Endodermal cell (in vitro differentiated cells): Measurements from ENCODE around the gene DDX19B. TPM values are rescaled to one million over a fixed set of nuclear protein-coding genes. Genes with fewer than 3 reads are reported as not detected.
A peak's percentile ranks its signal among the peaks of the same experiment; 100 is the strongest.
"Not testable (repeated sequence)": the region's sequence is repeated elsewhere in the genome, so short reads cannot be mapped to it uniquely, and the experiment has no call there.

ENCODE experiments used
- DNase-seq: peaks from one replicate; pipeline ENCODE4 v3.0.0-alpha.2; 2017
- H3K27ac ChIP-seq: 2 replicates; pipeline ENCODE4 v1.5.1; 2013; ENCODE audit warnings: mild to moderate bottlenecking, low read depth, low read length, moderate library complexity
- H3K27me3 ChIP-seq: 2 replicates; pipeline ENCODE4 v1.6.1; 2013; ENCODE audit warnings: mild to moderate bottlenecking, low read length, moderate library complexity; ENCODE audit not compliant: insufficient read depth, control insufficient read depth, poor library complexity, severe bottlenecking
- H3K36me3 ChIP-seq: 2 replicates; pipeline ENCODE4 v1.7.0; 2013; ENCODE audit warnings: mild to moderate bottlenecking, low read length, moderate library complexity; ENCODE audit not compliant: control insufficient read depth, insufficient read depth
- H3K4me1 ChIP-seq: one replicate; pipeline ENCODE4 v1.7.0; 2013; ENCODE audit warnings: low read length; ENCODE audit not compliant: control insufficient read depth, insufficient read depth
- H3K4me3 ChIP-seq: 2 replicates; pipeline ENCODE4 v1.5.1; 2013; ENCODE audit warnings: mild to moderate bottlenecking, low read length, moderate library complexity
- H3K9ac ChIP-seq: 2 replicates; pipeline ENCODE4 v1.6.1; 2013; ENCODE audit warnings: mild to moderate bottlenecking, low read length, moderate library complexity; ENCODE audit not compliant: poor library complexity, severe bottlenecking; ENCODE audit errors: extremely low read depth
- H3K9me3 ChIP-seq: 2 replicates; pipeline ENCODE4 v1.6.1; 2013; ENCODE audit warnings: mild to moderate bottlenecking, low read length, moderate library complexity; ENCODE audit not compliant: control insufficient read depth
- H3K27ac Mint-ChIP-seq: 2 replicates; pipeline ENCODE4 v1.8.0; 2020; ENCODE audit warnings: mixed read lengths
- H3K27me3 Mint-ChIP-seq: 2 replicates; pipeline ENCODE4 v1.8.0; 2021; ENCODE audit warnings: mild to moderate bottlenecking, mixed read lengths; ENCODE audit not compliant: insufficient read depth
- H3K36me3 Mint-ChIP-seq: 2 replicates; pipeline ENCODE4 v1.8.0; 2020; ENCODE audit warnings: low read depth, mixed read lengths
- H3K4me1 Mint-ChIP-seq: 2 replicates; pipeline ENCODE4 v1.8.0; 2020; ENCODE audit warnings: mixed read lengths
- H3K4me3 Mint-ChIP-seq: 2 replicates; pipeline ENCODE4 v1.8.0; 2020; ENCODE audit warnings: mild to moderate bottlenecking, moderate library complexity, mixed read lengths
- H3K9me3 Mint-ChIP-seq: 2 replicates; pipeline ENCODE4 v1.8.0; 2020; ENCODE audit warnings: mild to moderate bottlenecking, mixed read lengths
- CTCF ChIP-seq: fragments of 200-600 bp; sonication (generic); conservative IDR thresholded peaks from 2 replicates; pipeline ENCODE4 v1.5.0; 2021; ENCODE audit warnings: antibody characterized with exemption, mild to moderate bottlenecking
- WGBS, 2 experiments: methylation state at CpG; one replicate each; pipeline versions ENCODE4 v1.1.5 to v1.1.7; 2013; ENCODE audit warnings: missing lambda C conversion rate in 2 of 2, mixed read lengths in 1 of 2; ENCODE audit not compliant: insufficient coverage in 1 of 2, insufficient read length in 1 of 2; 5-methylcytosine and 5-hydroxymethylcytosine counted together
- total RNA-seq, 2 donors: library from RNA; stranded (reverse); fragmentation: NEBNext Ultra II Directional in 1 of 2; extraction: Animal tissue kit (Norgen Biotek cat#: 25700) in 1 of 2; gene quantifications; 2 replicates in 1 of 2; 3 replicates in 1 of 2; pipeline ENCODE4 v1.2.1, GENCODE V29; 2021

Gene DDX19B
- total RNA-seq, 2 donors from 2014 or later = 39.2 to 43.5 TPM

- no peak overlapping the region for H3K4me3 ChIP-seq
- Mint-ChIP-seq H3K27ac (peak overlapping the region; percentile 52), H3K9me3 (no peaks in the 10 kb centered on the region), H3K4me3 (no peak overlapping the region), H3K36me3 (peaks cover 83% of the 10 kb centered on the region), H3K4me1 (no peaks in the 10 kb centered on the region), H3K27me3 (no peaks in the 10 kb centered on the region)
- H3K9me3 ChIP-seq = no peaks in the 10 kb centered on the region
- peaks cover 97% of the 10 kb centered on the region for H3K36me3 ChIP-seq
- no peak for TF ChIP-seq CTCF
- WGBS, 2 experiments = 79 to 94% methylated on average over 4 of the region's 4 CpGs
- H3K27ac ChIP-seq = no peak overlapping the region
- no peak overlapping the region for H3K9ac ChIP-seq
- DNase-seq = peak; percentile 57
- no peaks in the 10 kb centered on the region for H3K27me3 ChIP-seq
- H3K4me1 ChIP-seq = no peaks in the 10 kb centered on the region
Observed at GRCh38 chr16:70257391-70257790, 41.6 kb upstream of the DDX19B start.

- no peak overlapping the region for H3K4me3 Mint-ChIP-seq
Observed at GRCh38 chr16:70258065-70258464, 40.9 kb upstream of the DDX19B start.

GRCh38 chr16:70258946-70259345, 40.0 kb upstream of the DDX19B start:
- H3K27ac ChIP-seq = no peak overlapping the region
- H3K4me3 ChIP-seq = no peak overlapping the region
- H3K9me3 ChIP-seq = no peaks in the 10 kb centered on the region
- H3K27me3 ChIP-seq = no peaks in the 10 kb centered on the region
- Mint-ChIP-seq H3K36me3 (peaks cover 83% of the 10 kb centered on the region), H3K4me3 (no peak overlapping the region), H3K27me3 (no peaks in the 10 kb centered on the region), H3K4me1 (no peaks in the 10 kb centered on the region), H3K9me3 (no peaks in the 10 kb centered on the region), H3K27ac (no peak overlapping the region)
- H3K9ac ChIP-seq = no peak overlapping the region
- peaks cover 96% of the 10 kb centered on the region for H3K36me3 ChIP-seq
- no peak for TF ChIP-seq CTCF
- no peak for DNase-seq
- 91 to 98% methylated on average over 8 to 10 of the region's 10 CpGs for WGBS, 2 experiments
- H3K4me1 ChIP-seq = no peaks in the 10 kb centered on the region

More at GRCh38 chr16:70258065-70258464, 40.9 kb upstream of the DDX19B start:
- H3K27me3 ChIP-seq = no peaks in the 10 kb centered on the region
- no peak for TF ChIP-seq CTCF
- H3K4me3 ChIP-seq = no peak overlapping the region
- Mint-ChIP-seq H3K27me3 (no peaks in the 10 kb centered on the region), H3K4me1 (no peaks in the 10 kb centered on the region), H3K9me3 (no peaks in the 10 kb centered on the region), H3K36me3 (peaks cover 81% of the 10 kb centered on the region), H3K27ac (peak overlapping the region; percentile 52)
- H3K9me3 ChIP-seq = no peaks in the 10 kb centered on the region
- WGBS, 2 experiments = 94% methylated on average over 14 of the region's 14 CpGs
- H3K9ac ChIP-seq = no peak overlapping the region
- H3K36me3 ChIP-seq = peaks cover 97% of the 10 kb centered on the region
- no peak overlapping the region for H3K27ac ChIP-seq
- DNase-seq = no peak
- no peaks in the 10 kb centered on the region for H3K4me1 ChIP-seq

GRCh38 chr16:70259903-70260302, 39.1 kb upstream of the DDX19B start:
- not testable (repeated sequence) for H3K27me3 Mint-ChIP-seq, H3K9ac ChIP-seq, H3K4me3 Mint-ChIP-seq, H3K4me3 ChIP-seq, H3K27ac ChIP-seq, H3K9me3 Mint-ChIP-seq, DNase-seq, H3K4me1 Mint-ChIP-seq, H3K4me1 ChIP-seq, H3K27me3 ChIP-seq, H3K9me3 ChIP-seq, H3K27ac Mint-ChIP-seq
- peaks cover 84% of the 10 kb centered on the region for H3K36me3 Mint-ChIP-seq
- 80 to 98% methylated on average over 3 to 5 of the region's 6 CpGs for WGBS, 2 experiments
- H3K36me3 ChIP-seq = peaks cover 95% of the 10 kb centered on the region
